HEK293T (cell line): ENCODE data around the gene GRP.

Experiments used
- CTCF ChIA-PET: fragments of 350-600 bp; formaldehyde crosslinking; extraction: SDS; loops from one replicate; lab custom pipeline; 2021; ENCODE audit warnings: antibody characterized with exemption, inconsistent platforms; lab: Yijun Ruan, JAX
- POLR2A ChIA-PET: fragments of 350-600 bp; formaldehyde crosslinking; extraction: SDS; loops from one replicate; lab custom pipeline; 2020; ENCODE audit warnings: antibody characterized with exemption, inconsistent platforms; lab: Yijun Ruan, JAX
- DNase-seq: peaks from one replicate; pipeline ENCODE4 v3.0.0; 2012; ENCODE audit warnings: mixed read lengths; ENCODE audit errors: extremely low spot score
- ARNT ChIP-seq: fragments of 450-650 bp; IDR thresholded peaks from 2 replicates; pipeline ENCODE4 v1.6.1; 2017; ENCODE audit warnings: mild to moderate bottlenecking
- BHLHE40 ChIP-seq: fragments of 450-650 bp; IDR thresholded peaks from 2 replicates; pipeline ENCODE4 v1.6.1; 2016; ENCODE audit warnings: mild to moderate bottlenecking, moderate library complexity, borderline replicate concordance
- CTBP1 ChIP-seq: fragments of 450-650 bp; IDR thresholded peaks from 2 replicates; pipeline ENCODE4 v1.6.1; 2016; ENCODE audit warnings: borderline replicate concordance
- ELF4 ChIP-seq: fragments of 450-650 bp; IDR thresholded peaks from 2 replicates; pipeline ENCODE4 v1.6.1; 2017; ENCODE audit warnings: antibody characterized with exemption
- FOXA1 ChIP-seq: fragments of 450-650 bp; IDR thresholded peaks from 2 replicates; pipeline ENCODE4 v1.6.1; 2016; ENCODE audit warnings: mild to moderate bottlenecking
- FOXK2 ChIP-seq: fragments of 450-650 bp; IDR thresholded peaks from 2 replicates; pipeline ENCODE4 v1.6.1; 2016; ENCODE audit warnings: mild to moderate bottlenecking
- FOXM1 ChIP-seq: fragments of 450-650 bp; IDR thresholded peaks from 2 replicates; pipeline ENCODE4 v1.6.1; 2017; ENCODE audit warnings: mild to moderate bottlenecking, borderline replicate concordance
- HDGF ChIP-seq: fragments of 450-650 bp; IDR thresholded peaks from 2 replicates; pipeline ENCODE4 v1.6.1; 2017; ENCODE audit warnings: antibody characterized with exemption, borderline replicate concordance
- L3MBTL2 ChIP-seq: fragments of 450-650 bp; conservative IDR thresholded peaks from 2 replicates; pipeline ENCODE4 v1.6.1; 2016; ENCODE audit warnings: mild to moderate bottlenecking
- LEF1 ChIP-seq: fragments of 450-650 bp; IDR thresholded peaks from 2 replicates; pipeline ENCODE4 v1.6.1; 2017; ENCODE audit warnings: mild to moderate bottlenecking, borderline replicate concordance
- NFRKB ChIP-seq: fragments of 450-650 bp; IDR thresholded peaks from 2 replicates; pipeline ENCODE4 v1.6.1; 2016; ENCODE audit warnings: mild to moderate bottlenecking, moderate library complexity
- PKNOX1 ChIP-seq: fragments of 450-650 bp; IDR thresholded peaks from 2 replicates; pipeline ENCODE4 v1.6.1; 2016
- SP1 ChIP-seq: fragments of 450-650 bp; IDR thresholded peaks from 2 replicates; pipeline ENCODE4 v1.6.1; 2017
- SUZ12 ChIP-seq: fragments of 450-650 bp; IDR thresholded peaks from 2 replicates; pipeline ENCODE4 v1.6.1; 2016; ENCODE audit warnings: mild to moderate bottlenecking
- TARDBP ChIP-seq: fragments of 450-650 bp; IDR thresholded peaks from 2 replicates; pipeline ENCODE4 v1.6.1; 2016
- ZNF384 ChIP-seq: fragments of 450-650 bp; IDR thresholded peaks from 2 replicates; pipeline ENCODE4 v1.6.1; 2016

Gene GRP

GRCh38 chr18:59207506-59207905 is 12.5 kb upstream of the GRP start:
- TF ChIP-seq PKNOX1 (no peak), NFRKB (no peak), CTBP1 (no peak), ARNT (no peak), FOXA1 (no peak), HDGF (no peak), FOXK2 (no peak), SUZ12 (no peak), FOXM1 (no peak), BHLHE40 (no peak), ZNF384 (no peak), LEF1 (no peak), SP1 (no peak)
- ChIA-PET POLR2A (no interaction called here), CTCF (no interaction called here)
- no peak for DNase-seq

- TF ChIP-seq PKNOX1, result no peak
- TF ChIP-seq FOXM1, result no peak
- TF ChIP-seq ARNT, result no peak
- TF ChIP-seq SUZ12, result no peak
- no peak for TF ChIP-seq NFRKB
- TF ChIP-seq SP1, result no peak
- TF ChIP-seq CTBP1, result no peak
- no peak for TF ChIP-seq HDGF
- no peak for TF ChIP-seq TARDBP
- TF ChIP-seq ZNF384, result no peak
- TF ChIP-seq FOXK2, result no peak
- no peak for TF ChIP-seq ELF4
- POLR2A ChIA-PET, result no interaction called here
- CTCF ChIA-PET, result interaction anchor here (0.6 kb wide), 1 partner anchor 827 kb away, joined by 3 read pairs; no protein-coding TSS in a partner anchor
- no peak for DNase-seq
Observed at GRCh38 chr18:59208602-59209125, 11.3 kb upstream of the GRP start.

GRCh38 chr18:59210299-59210698 is 9.7 kb upstream of the GRP start:
- no peak for TF ChIP-seq BHLHE40
- TF ChIP-seq SP1, result no peak
- TF ChIP-seq FOXM1, result no peak
- no peak for TF ChIP-seq FOXK2
- no peak for TF ChIP-seq FOXA1
- no peak for TF ChIP-seq NFRKB
- TF ChIP-seq CTBP1, result no peak
- TF ChIP-seq ARNT, result no peak
- TF ChIP-seq SUZ12, result no peak
- no peak for TF ChIP-seq ZNF384
- no peak for TF ChIP-seq L3MBTL2
- DNase-seq, result no peak
- CTCF ChIA-PET, result no interaction called here
- POLR2A ChIA-PET, result no interaction called here

- no peak for TF ChIP-seq FOXM1
- TF ChIP-seq HDGF, result no peak
- TF ChIP-seq LEF1, result no peak
- TF ChIP-seq NFRKB, result no peak
- no peak for TF ChIP-seq ARNT
- no peak for TF ChIP-seq ZNF384
- TF ChIP-seq SUZ12, result no peak
- no peak for TF ChIP-seq ELF4
- TF ChIP-seq FOXK2, result no peak
- TF ChIP-seq PKNOX1, result no peak
- CTCF ChIA-PET, result interaction anchor here (0.7 kb wide), 1 partner anchor 17 kb away, joined by 6 read pairs; no protein-coding TSS in a partner anchor
- no peak for DNase-seq
- POLR2A ChIA-PET, result no interaction called here
Observed at GRCh38 chr18:59211629-59212028, 8.3 kb upstream of the GRP start.

GRCh38 chr18:59218018-59218417 is 1.9 kb upstream of the GRP start:
- DNase-seq, result no peak
- POLR2A ChIA-PET, result no interaction called here
- CTCF ChIA-PET, result no interaction called here
- TF ChIP-seq ZNF384, result no peak
- no peak for TF ChIP-seq SP1
- TF ChIP-seq FOXM1, result no peak
- no peak for TF ChIP-seq CTBP1
- TF ChIP-seq NFRKB, result no peak
- no peak for TF ChIP-seq FOXA1
- no peak for TF ChIP-seq ARNT
- TF ChIP-seq FOXK2, result no peak
- TF ChIP-seq ELF4, result no peak
- TF ChIP-seq HDGF, result no peak
- no peak for TF ChIP-seq LEF1
- no peak for TF ChIP-seq PKNOX1
- TF ChIP-seq L3MBTL2, result no peak
- TF ChIP-seq TARDBP, result no peak
- TF ChIP-seq BHLHE40, result no peak
- no peak for TF ChIP-seq SUZ12
